Stimulated activated CD4-positive, alpha-beta T cell treated with anti-CD3 and anti-CD28 coated beads, Interleukin-1b, Interleukin-23, amount 100 ng/mL, for 24 hours (primary cell): ENCODE data around the gene EMP3.
"Not testable (repeated sequence)": the region's sequence is repeated elsewhere in the genome, so short reads cannot be mapped to it uniquely, and the experiment has no call there.

ENCODE experiments used
- DNase-seq, 4 experiments: peaks; one replicate each; pipeline ENCODE4 v3.0.0-alpha.2; 2020; ENCODE audit warnings: low read depth in 4 of 4, low spot score in 1 of 4

Gene EMP3

DNA sequence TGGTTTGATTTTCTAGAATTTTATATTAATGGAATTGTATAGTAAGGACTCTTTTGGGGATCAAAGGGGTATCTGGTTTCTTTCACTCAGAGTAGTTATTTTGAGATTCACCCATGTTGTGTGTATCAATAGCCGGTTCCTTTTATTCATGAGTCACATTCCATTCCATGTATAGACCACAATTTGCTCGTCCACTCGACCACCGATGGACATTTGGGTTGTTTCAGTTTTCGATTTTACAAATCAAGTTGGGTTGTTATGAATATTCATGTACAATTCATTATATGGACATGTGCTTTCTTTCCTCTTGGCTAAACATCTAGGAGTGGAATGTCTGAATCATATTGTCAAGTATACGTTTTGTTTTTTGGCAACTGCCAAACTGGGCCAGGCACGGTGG lies 9.6 kb upstream of the EMP3 start:
- DNase-seq: no peak

GRCh38 chr19:48317708-48317960 lies 7.7 kb upstream of the EMP3 start:
- not testable (repeated sequence) for DNase-seq

GRCh38 chr19:48318286-48318987 lies 6.9 kb upstream of the EMP3 start:
- no peak for DNase-seq

GRCh38 chr19:48319647-48320541 lies 5.5 kb upstream of the EMP3 start:
- DNase-seq: peak in 3 of 4 experiments; percentile 51 to 63 (median 63)

DNA sequence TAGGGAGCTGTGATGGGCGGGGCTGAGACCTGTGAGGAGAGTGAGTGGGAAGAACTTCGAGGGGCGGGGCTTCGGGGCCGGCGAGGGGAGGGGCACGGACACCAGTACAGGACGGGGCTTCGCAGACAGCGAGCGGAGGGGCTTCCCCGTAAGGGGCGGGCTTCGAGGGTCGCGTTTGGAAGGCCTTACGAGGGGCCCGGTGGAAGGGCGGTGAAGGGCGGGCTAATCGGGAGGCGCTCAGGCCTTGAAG lies 4.1 kb upstream of the EMP3 start:
- peak; percentile 71 to 98 (median 88) for DNase-seq

DNA sequence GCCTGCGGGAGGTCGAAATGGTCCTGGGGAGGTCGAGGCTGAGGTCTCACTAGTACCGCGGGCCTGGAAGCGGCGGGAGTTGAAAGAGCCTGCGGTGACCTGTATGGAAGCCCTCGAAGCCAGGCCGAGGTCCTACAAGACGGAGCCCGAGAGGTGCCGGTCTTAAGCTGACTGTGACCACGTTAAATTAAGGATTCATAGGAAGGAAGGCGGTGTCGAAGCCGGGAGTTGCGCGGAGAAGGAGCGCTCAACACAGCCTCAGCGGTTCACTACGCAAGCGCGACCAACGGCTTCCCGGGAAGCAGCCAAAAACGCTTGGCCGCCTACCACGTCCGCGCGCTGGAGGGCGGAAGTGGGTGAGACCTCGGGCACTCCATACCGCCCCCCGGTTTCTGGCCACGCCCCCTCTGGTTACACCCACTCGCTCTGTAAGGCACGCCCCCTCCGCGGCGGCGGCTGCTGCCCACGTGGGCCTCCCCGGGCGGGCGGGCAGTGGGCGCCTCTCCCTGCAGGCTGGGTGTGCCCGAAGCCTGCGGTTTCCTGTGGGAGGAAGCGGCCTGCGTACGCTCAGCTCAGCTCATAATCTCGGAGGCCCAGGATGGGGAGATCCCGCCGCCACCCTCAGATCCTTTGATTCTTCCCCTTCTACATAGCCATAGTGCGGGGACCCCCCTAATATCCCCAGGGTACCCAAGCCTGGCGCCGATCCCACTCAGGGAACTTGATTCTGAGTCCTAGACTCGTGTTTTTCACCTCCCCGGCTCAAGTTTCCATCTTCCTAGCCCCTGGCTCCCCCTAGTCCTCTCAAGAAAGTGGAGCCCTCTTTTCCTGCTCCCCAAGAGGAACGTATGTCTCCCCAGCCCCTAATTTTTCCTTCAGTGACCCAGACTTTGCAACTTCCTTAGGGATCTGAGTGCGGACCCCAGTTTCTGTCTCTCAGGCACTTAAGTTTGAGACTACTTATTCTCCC lies 3.4 kb upstream of the EMP3 start:
- DNase-seq: peak; percentile 95 to 98 (median 96)

DNA sequence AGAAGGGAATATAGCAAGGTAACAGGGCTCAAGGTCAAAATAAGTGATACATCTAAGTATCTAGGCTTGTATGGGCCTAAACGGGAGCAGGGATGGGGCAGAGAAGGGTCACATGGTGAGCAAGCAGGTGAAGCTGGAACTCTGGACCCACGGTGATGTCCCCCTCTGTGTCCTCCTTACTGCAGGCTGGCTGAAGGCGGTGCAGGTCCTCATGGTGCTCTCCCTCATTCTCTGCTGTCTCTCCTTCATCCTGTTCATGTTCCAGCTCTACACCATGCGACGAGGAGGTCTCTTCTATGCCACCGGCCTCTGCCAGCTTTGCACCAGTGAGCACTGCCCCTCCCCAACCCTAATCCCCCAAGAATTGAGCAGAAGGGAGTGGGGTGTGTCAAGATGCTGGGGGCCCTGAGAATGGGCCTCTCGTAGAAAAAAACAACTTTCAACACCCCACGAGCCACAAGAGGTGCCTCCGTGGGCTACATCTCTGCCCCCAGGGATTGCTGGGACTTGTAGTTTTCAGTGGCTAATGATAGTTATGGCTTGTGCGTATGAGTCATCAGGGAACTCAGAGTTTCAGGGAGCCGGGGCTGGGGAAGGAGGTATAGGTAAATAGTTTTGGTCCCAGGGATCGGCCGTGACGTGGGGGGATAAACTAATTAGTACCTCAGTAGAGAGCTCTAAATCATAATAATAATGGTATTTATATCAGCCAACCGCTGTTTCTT lies 4.0 kb downstream of the EMP3 start:
- DNase-seq: no peak

- peak in 3 of 4 experiments; percentile 55 to 71 (median 70) for DNase-seq
Measured at GRCh38 chr19:48330012-48330681, 4.8 kb downstream of the EMP3 start.

GRCh38 chr19:48332351-48332661 lies 7.0 kb downstream of the EMP3 start:
- no peak for DNase-seq

- peak; percentile 64 to 87 (median 84) for DNase-seq
Measured at GRCh38 chr19:48332662-48333466, 7.5 kb downstream of the EMP3 start.

- peak; percentile 76 to 90 (median 82) for DNase-seq
Measured at GRCh38 chr19:48333467-48334384, 8.4 kb downstream of the EMP3 start.

DNA sequence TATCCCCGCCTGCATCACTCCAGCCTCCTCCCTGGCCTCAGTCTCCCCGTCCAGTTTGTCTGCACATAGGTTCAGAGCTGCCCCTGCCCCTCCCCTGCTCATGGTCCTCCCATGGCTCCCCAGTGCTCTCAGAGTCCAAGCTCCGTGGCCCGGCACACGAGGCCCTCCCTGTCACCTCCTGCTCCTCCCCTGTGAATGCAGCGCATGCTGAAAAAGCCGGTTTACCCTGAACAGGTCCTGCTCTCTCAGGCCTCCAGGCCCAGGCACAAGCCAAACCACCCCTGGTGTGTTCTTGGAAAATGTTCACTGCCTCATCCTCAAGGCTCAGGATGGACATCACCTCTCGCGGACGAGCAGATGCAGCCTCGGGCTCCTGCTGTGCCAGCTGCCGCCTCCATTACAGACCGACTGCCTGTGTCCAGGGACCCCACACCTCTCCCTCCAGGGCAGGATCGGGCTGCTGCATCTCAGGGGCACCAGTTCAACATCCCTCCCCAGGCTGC lies 13.0 kb downstream of the EMP3 start:
- DNase-seq: no peak

GRCh38 chr19:48338802-48339503 lies 13.6 kb downstream of the EMP3 start:
- no peak for DNase-seq

GRCh38 chr19:48340995-48341394 lies 15.6 kb downstream of the EMP3 start:
- no peak for DNase-seq

DNA sequence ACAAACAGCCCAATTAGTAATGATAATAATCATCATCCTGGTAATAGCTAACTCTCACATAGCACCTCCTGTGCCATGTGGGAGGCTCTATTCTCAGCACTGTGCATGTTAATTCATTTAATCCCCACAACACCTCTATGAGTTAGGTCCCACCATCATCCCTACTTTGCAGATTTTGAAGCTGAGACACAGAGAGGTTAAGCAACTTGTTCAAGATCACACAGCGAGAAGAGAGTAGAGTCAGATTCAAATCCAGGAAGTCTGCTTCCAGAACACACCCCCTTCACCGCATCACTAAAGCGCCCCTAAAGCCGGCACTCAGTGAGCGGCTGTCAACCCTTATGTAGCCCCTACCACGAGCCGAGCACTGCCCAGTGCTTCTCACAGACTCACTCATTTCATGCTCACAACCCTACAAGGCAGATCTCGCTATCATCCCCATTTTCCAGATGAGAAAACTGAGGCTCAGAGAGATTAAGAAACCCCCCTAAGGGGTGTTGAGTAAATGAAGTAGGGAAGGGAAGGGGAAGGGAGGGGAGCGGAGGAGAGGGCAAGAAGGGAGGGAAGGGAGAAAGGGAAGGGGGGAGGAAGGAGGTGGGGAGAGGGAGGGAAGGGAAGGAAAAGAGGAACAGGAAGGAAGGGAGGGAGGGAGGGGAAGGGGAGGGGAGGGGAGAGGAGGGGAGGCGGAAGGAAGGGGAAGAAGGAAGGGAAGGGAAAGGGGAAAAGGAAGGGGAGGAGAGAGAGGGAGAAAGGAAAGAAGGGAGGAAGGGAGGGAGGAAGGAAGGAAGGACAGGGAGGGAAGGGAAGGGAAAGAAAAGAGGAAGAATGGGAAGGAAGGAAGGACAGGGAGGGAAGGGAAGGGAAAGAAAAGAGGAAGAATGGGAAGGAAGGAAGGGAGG lies 16.4 kb downstream of the EMP3 start:
- DNase-seq: no peak

DNA sequence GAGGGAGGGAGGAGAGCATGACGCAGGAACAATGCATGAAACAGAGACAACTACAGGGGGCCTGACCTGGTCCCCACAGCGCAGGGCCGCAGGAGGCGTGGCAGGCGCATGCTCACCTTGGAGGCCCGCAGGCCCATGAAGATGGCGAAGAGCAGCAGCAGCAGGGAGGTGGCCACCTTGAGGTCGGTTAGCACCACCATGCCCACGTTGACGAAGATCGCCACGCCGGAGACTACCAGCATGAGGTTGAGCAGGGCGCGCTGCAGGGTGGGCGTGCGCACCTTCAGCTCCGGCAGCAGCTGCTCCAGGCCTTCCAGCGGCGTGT lies 17.0 kb downstream of the EMP3 start:
- no peak for DNase-seq
